Limb (tissue), 2 donors: ENCODE data around the gene RERG.
"Not testable (repeated sequence)": the region's sequence is repeated elsewhere in the genome, so short reads cannot be mapped to it uniquely, and the experiment has no call there.

ENCODE experiments used
- DNase-seq, 2 donors: peaks; one replicate each; pipeline ENCODE4 v3.0.0-alpha.2; 2016; ENCODE audit errors: extremely low spot score in 2 of 2

Gene RERG

GRCh38 chr12:15151161-15152091 is 69.8 kb downstream of the RERG start:
- peak in 1 of 2 donors; percentile 48 for DNase-seq

DNA sequence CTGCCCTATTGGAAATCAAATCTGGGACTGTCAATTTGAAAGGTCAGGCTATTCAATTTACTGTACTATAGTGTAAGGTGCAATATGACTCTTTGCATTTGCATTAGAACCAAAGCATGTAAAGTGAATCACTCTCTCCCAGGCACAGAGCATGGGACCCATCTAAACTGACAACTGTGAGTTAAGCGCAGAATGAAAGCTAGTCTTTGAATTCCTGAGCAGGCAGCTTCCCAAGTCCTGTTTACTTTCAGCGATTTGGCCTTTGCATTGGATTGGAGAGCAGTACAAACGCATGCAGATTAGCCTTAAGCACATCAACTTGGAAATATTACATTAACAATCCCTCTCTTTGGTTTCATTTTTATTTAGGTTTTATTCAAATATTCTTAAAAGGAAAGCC is 74.6 kb downstream of the RERG start:
- DNase-seq: no peak

DNA sequence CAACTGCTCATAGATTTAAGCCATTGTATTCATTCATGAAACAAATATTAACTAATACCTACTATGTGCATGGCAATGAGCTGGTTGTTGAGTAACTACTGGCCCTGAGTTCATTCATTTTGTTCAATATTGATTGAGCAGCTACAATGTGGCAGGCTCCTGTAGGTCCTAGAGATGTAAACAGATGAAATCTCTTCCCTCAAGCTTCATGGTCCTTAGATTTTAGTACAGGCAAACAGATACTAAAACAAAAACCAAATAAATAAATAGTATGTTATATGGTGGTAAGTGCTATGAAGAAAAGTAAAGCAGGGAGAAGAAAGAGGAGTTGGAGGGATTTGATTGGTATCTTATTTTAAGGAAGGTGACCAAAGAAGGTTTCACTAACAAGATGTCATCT is 77.8 kb downstream of the RERG start:
- DNase-seq: no peak

DNA sequence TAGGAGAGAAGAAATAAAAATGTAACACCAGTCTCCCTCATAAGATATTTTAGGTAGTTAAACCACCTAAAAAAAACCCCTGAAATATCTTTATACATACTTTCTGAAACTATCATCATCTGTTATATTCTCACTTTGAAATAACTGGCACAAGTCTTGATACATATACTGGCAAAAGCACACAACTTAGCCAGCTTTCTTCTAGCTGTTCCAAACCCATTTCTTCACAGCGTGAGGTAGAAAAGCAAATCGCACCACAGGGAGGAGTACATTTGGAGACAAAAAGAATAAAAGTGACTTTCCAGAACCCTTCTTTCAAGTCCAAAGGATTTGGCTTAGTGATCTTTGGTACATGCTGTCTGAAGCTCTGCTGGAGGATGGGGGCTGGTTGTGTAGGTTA is 78.5 kb downstream of the RERG start:
- no peak for DNase-seq

DNA sequence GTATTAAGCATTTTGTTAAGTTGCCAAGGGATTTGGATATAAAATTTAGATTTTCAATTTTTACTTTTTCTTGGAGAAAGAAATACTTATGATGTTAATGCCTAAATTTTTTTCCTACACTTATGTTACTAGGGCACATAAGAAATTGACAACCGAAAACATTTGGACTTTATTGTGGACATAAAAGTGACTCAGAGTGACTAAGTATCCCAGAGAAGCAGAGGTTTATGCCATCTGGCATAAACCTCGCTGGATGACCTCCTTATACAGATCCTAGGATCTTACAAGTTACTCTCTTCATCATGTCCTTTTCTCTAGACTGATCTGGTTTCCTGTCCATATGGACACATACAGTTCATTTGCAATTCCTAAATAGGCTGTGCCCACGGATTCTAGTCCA is 89.8 kb downstream of the RERG start:
- DNase-seq: no peak

DNA sequence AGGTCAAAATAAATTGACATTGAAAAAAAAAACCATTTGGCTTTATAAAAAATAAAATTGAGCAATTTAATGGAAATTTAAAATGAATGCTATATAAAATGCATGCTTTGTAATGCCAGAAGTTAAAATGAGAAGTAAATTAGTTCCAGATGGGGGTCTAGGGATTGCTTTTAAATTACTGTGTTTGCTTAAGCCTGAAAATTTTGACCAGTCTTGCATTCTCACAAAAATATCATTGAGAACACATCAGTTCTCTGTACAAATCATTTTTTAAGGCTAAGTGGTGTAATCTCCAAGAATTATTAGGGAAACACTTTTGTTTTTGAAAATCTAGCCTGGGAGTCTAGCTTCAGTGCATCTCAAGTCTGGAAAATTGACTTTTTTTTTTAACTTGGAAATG is 90.7 kb downstream of the RERG start:
- DNase-seq: no peak

DNA sequence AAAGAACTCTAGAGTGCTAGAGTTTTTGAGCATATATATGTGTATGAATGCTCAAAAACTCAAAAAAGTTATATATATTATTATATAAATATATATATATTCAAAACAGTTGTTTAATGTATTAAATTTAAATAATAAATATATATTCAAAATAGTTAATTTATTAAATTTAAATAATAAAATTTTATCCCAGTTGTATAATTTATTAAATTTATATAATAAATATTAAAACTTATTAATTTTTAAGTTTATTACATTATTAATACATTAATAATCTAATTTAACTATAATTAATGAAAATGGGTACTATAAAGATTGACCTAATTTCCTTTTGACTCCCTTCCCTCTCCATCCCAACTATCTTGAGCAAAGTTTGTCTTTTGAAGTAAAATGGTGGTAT is 97.8 kb downstream of the RERG start:
- no peak for DNase-seq

DNA sequence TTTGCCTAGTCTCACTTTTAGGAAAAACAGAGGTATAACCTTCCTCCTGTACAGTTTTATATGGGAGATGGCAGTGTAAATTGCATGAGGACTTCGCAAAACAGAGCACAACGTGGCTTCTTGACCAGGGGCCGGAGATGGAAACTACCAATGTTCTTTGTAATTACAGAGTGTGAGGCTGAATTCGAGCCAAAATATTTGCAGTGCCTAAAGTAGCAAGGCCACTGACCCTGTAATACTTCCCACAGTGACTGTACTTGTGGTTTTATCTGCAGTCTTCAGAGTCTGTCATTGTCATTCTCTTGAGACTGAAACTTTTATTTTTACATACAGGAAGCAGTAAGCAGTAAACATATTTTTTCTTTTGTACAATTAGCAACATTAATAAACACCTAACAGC is 98.9 kb downstream of the RERG start:
- no peak for DNase-seq

DNA sequence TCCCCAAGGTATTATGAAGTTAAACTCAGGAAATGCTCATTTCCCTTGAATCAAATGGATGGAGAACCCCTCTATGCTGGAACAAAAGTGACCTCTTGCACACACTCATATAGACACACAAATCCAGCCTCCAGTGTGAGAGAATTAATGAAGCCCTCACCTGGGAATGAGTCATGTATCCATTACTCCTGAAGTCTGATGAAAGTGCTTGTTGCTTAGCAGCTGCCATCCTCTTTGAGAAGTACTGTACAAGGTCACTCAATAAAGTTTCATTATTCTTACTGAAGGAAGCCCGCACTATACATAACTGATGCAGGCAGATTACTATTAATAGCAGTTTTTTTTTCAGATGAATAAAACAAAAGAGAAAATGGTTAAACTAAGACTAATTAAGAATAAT is 102.3 kb downstream of the RERG start:
- no peak for DNase-seq

DNA sequence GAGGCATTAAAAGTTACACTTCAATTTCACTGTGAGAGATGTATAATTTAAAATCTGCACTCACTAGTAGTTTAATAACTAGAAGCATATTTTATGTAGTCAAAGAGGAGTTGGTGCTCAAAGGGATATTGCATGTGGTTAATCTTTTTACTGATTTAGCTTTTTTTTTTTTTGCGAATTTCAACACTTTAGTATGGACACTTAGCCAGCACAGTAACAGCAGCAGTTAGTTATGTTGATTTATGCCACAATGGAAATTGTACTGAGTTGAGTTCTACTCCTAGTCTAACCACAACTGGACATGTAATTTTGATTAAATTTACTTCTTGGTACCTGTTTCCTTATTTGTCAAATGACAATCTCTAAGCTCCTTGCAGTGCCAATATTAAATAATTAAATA is 104.2 kb downstream of the RERG start:
- no peak for DNase-seq

GRCh38 chr12:15116086-15116485 is 105.1 kb downstream of the RERG start:
- no peak for DNase-seq

DNA sequence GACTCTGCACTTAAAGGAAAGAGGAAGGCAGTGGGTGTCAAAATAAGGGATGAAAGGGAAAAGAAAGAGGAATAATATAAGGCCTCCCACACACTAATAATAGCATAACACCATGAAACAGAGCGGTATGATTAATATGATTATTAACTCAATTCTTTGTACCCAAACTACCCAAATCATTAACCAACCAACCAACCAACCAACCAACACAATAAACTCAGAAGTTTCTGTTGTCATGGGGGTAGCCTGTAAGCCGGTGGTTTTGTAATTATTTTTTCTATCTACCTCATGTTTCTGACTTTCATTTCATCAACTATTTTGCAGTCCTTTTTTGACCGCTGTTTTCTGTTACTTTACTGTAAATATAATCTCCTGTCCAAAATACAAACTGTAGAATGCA is 105.8 kb downstream of the RERG start:
- no peak for DNase-seq

DNA sequence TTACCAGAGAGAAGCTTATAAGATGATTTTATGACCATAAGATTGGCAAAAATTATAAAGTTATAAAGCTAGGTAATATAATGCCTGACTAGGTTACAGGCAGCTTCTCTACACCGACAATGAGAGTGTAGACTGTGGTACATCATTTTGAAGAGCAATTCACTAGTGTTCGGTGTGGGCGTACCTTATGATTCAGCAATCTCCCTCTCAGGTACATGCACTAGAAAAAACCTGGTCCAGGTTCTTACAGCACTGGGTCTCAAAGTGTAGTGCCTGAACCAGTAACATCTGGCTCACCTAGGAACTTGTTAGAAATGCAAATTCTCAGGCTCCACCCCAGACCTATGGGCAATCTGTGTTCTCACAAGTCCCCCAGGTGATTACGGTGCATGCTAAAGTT is 106.7 kb downstream of the RERG start:
- no peak for DNase-seq

DNA sequence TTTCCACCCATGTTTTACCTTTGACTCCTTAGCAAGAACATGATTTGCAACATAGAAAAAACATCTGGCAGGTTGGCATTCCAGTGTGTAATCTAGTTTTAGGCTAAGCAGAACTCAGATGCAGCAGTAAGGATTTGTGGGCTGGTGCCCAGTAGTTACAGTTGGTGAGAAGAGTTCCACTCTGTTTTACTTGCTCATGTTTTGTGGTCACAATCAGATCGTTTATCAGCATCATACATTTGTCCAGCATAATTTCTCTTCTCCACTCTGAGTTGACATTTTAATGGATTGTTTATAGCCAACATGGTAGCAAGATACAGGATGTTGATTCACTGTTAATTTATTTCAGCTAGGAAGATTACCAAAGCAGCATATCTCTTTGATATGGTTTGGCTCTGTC is 128.4 kb downstream of the RERG start:
- DNase-seq: no peak

GRCh38 chr12:15090441-15090840 is 130.8 kb downstream of the RERG start:
- DNase-seq: no peak

GRCh38 chr12:15088105-15088504 is 133.1 kb downstream of the RERG start:
- no peak for DNase-seq

- not testable (repeated sequence) for DNase-seq
These were observed 143.5 kb downstream of the RERG start for GRCh38 chr12:15077751-15078150.

DNA sequence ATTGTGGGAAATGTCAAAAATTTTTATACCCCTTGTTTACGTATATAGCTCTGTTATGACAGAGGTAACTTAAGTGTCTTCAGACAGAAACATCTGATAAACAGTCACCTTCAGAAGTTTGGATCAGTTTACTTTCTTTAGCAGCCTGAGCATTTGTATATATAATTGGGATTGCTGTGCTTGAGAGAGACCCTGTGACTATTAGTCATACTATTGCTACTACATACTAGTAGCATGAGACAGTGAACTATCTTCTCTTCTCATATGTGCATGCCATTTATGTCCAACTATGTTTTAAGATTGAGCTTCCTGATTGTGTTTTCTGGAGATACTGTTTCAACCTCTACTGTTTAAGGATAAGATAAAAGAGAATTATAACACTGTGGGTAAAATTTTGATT is 146.9 kb downstream of the RERG start:
- DNase-seq: no peak

- DNase-seq: no peak
These were observed 162.1 kb downstream of the RERG start for GRCh38 chr12:15059123-15059522.
